GM19397 (cell line): ENCODE results near the gene METTL13.

Experiments used
- ATAC-seq: cut with Tn5 transposase; IDR thresholded peaks from one replicate; pipeline ENCODE4 v1.9.1; 2021; ENCODE audit warnings: mild to moderate bottlenecking, moderate library complexity; ENCODE audit not compliant: unreplicated experiment

Gene METTL13

GRCh38 chr1:171802207-171802606 lies 20.7 kb downstream of the METTL13 start:
- ATAC-seq = no peak

GRCh38 chr1:171803045-171803444 lies 21.6 kb downstream of the METTL13 start:
- ATAC-seq = no peak

GRCh38 chr1:171803461-171804022 lies 22.1 kb downstream of the METTL13 start:
- no peak for ATAC-seq

GRCh38 chr1:171805395-171806115 lies 24.1 kb downstream of the METTL13 start:
- peak; percentile 84 for ATAC-seq

- ATAC-seq = no peak
These were observed 26.1 kb downstream of the METTL13 start for GRCh38 chr1:171807556-171807955.

GRCh38 chr1:171809834-171810233 lies 28.4 kb downstream of the METTL13 start:
- ATAC-seq = no peak

GRCh38 chr1:171811672-171812071 lies 30.2 kb downstream of the METTL13 start:
- no peak for ATAC-seq

GRCh38 chr1:171814692-171815091 lies 33.2 kb downstream of the METTL13 start:
- ATAC-seq = no peak

GRCh38 chr1:171816300-171816901 lies 34.9 kb downstream of the METTL13 start:
- ATAC-seq = no peak

GRCh38 chr1:171817511-171818265 lies 36.2 kb downstream of the METTL13 start:
- no peak for ATAC-seq

- ATAC-seq = no peak
These were observed 38.5 kb downstream of the METTL13 start for GRCh38 chr1:171819946-171820345.

GRCh38 chr1:171826973-171827372 lies 45.5 kb downstream of the METTL13 start:
- no peak for ATAC-seq

GRCh38 chr1:171828794-171829193 lies 47.3 kb downstream of the METTL13 start:
- no peak for ATAC-seq

- ATAC-seq = no peak
These were observed 51.8 kb downstream of the METTL13 start for GRCh38 chr1:171833091-171833825.

GRCh38 chr1:171834821-171835220 lies 53.4 kb downstream of the METTL13 start:
- no peak for ATAC-seq

GRCh38 chr1:171835891-171836290 lies 54.4 kb downstream of the METTL13 start:
- ATAC-seq = no peak

- ATAC-seq = peak; percentile 91
These were observed 59.8 kb downstream of the METTL13 start, which contains the start of gene DNM3 for GRCh38 chr1:171841050-171841910. TSS of gene DNM3 (plus strand) at chr1:171841498. CDS start at chr1:171841657, 159 bp downstream.

GRCh38 chr1:171841931-171842761 lies 60.7 kb downstream of the METTL13 start:
- ATAC-seq = no peak

GRCh38 chr1:171844381-171844780 lies 62.9 kb downstream of the METTL13 start:
- ATAC-seq = no peak
